ENCODE results near the gene SUV39H2.

DNA sequence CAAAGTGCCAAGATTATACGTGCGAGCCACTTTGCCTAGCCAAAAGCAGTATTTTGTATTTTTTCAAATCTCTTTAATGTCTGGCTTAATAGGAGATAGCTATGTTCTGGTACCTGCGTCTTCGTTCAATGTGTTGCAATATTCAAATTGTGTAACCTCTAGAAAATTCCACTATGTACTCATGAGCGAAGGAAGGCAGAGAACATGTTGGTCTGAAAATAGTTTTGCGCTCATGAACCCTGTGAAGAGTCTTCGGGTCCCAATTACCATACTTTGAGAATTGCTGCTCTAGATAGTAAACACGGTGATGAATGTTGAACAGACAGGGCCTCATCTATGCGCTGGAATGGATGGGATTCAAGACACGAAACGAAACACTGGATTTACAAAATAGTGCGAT lies 2.7 kb upstream of the SUV39H2 start:
- TF ChIP-seq POLR2A (IDR thresholded peaks at IDR 0.05): no peak
- TF ChIP-seq, protein P1, sequence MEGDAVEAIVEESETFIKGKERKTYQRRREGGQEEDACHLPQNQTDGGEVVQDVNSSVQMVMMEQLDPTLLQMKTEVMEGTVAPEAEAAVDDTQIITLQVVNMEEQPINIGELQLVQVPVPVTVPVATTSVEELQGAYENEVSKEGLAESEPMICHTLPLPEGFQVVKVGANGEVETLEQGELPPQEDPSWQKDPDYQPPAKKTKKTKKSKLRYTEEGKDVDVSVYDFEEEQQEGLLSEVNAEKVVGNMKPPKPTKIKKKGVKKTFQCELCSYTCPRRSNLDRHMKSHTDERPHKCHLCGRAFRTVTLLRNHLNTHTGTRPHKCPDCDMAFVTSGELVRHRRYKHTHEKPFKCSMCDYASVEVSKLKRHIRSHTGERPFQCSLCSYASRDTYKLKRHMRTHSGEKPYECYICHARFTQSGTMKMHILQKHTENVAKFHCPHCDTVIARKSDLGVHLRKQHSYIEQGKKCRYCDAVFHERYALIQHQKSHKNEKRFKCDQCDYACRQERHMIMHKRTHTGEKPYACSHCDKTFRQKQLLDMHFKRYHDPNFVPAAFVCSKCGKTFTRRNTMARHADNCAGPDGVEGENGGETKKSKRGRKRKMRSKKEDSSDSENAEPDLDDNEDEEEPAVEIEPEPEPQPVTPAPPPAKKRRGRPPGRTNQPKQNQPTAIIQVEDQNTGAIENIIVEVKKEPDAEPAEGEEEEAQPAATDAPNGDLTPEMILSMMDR (IDR thresholded peaks at IDR 0.05): no peak

Measured in body of pancreas (tissue), 4 donors.